Measurements from ENCODE around the gene MYEOV.

Gene MYEOV

DNA sequence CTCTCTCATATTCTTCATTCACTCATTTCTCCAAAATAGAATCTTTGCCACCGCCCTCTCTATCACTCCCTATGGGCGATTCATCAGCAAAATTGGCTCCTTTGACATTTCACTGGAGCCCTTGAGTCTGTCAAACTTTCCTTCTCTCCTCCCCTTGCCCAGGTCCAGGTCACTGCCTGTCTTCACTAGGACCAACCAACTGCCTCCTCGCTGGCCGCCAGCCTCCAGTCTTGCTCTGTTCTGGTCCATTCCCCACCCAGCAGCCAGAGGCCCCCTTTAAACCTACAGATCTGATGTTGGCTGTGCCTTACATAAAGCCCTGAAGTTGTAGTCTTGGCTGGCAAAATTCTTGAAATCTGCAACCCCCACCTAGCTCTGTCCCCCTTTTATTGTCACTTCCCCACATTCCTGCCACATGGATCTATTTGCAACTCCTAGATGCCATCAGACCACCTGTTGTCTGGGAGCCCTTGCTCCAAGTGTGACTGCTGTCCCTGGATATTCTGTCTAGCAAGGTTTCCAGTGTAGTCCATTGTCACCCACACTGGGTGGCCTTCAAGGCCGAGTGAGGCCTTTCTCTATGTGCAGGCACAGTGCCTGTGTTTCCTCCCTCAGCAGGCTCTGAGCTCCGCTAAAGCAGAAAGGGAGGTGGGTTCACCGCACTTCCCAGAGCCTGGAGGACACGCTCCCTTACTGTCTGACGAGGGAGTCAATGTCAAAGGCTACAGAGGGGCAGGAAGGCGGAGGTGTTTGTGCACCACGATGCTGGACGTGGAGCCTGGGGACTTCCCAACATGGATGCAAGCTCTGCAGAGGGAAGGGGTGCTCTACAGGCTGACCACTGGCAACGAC lies 25.5 kb downstream of the MYEOV start:
- DNase-seq = no peak

DNA sequence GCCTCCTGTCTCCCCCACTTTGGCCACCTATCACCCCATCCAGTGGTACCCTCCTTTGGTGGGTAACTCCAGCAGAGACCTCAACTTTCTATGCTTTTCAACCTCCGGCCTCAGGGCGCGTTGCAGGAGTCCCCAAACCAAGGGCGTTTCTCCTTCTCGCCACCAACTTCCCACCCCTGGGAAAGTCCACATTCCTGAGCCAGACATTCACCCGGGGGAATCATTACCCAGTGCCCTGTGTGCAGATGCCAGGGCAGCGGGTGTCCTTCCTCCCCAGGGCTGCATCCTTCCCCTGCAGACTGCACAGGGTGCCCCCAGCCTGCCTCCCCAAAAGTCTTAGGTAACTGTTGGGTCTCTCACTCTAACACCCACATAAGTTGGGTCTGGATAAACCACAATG lies 26.4 kb downstream of the MYEOV start:
- no peak for DNase-seq

DNA sequence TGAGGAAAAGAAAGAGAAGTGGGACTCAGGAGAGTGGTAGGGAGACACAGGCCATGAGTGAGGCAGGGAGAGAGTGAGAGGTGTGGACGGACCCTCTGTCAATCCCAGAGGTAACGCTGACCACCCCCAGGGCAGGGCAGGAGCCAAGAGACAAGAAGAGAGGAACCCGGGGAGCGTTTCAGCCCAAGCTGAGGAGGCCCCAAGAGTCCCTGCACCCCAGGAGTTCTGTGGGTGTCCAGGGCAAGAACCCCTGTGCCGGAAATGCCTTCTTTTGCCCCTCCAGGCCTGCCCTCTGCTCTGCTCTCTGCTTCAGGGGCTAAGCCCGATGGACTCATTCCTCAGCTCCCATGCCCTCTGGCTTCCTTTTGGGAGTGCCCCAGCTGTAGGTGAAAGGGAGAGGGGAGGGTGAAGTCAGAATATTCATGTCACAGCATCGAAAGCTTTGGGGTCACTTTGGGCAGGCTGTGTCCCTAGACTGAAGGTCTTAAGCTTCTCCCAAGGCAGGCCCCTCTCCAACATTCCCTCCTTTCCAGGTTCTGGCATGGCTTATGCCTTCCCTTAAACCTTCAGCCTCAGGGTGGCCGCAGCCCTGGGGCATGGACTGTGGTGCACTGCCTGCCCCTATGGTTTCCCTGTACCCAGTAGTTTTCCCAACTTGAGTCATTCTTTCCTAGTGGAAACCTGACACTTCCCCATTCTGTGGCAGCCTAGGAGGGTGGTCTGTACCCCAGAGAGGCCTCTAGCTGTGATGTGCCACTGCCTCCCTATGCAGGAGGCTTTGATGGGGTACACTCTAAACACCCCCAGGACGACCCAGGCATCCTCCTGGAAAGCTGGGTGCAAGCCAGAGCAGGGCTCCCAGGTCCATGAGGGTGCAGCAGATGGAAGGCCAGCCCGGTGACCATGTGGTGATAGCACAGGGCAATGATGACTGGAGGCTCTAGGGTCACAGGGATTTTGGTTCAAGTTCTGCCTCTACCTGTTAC lies 27.1 kb downstream of the MYEOV start:
- DNase-seq = no peak

GRCh38 chr11:69321877-69322361 lies 28.0 kb downstream of the MYEOV start:
- no peak for DNase-seq

DNA sequence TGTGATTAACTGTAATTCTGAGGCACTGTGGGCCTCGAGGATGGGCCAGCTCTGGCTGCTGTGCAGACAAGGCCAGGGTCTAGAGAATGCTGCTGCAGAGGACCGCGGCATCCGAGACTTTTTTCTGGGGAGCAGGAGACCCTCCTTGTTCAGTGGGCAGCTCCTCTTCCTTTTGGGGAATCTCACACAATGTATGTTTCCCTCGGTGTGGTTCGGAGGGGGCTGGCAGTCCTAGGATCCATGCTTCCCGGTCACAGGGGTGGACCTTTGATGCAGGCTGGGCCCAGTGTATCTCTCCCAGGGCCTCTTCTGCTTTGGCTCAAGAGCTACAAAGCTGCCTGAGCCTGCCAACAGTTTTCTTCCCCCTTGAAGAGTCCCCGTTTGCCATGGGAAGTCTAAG lies 31.5 kb downstream of the MYEOV start:
- no peak for DNase-seq

GRCh38 chr11:69326622-69327219 lies 32.8 kb downstream of the MYEOV start:
- no peak for DNase-seq

DNA sequence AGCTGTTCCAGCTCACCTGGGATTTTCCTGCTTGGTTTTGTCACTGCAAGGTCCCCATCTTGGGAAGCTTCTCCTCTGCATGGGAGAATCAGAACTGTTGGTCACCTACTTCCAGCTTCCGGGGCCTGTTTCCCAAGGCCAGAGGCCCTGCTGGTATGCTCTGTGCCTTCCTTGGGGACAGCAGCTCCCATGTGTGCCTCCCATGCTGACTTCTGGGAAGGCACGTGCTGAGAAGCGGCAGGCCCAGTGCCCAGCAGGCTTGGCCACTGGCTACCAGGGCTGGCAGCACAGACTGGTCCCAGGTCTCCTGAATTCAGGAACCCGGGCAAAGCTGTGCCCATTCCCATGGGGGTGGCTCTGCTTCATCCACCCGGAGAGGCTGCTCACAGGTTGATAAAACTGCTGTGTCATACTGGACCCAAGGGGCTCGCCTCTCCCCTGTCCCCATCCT lies 33.8 kb downstream of the MYEOV start:
- no peak for DNase-seq

DNA sequence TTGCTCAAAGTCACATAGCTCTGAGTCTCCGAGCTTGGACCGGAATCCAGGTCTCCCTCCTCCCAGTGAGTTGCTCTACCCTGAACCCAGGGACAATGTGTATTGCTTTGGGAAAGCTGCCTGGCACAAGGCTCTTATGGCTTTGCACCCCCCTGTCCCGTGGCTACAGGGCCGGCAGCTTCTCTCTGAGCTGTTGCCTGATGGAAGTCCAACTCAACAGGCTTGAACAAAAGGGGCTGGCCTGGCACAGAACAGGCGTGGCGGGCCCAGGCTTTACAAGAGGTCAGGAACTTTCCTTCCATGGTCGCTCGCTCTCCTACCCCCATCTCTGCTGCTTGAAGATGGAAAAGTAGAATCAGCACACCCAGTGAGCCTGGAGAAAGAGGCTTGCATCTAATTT lies 34.3 kb downstream of the MYEOV start:
- DNase-seq = no peak

GRCh38 chr11:69329581-69329980 lies 35.6 kb downstream of the MYEOV start:
- DNase-seq = no peak

DNA sequence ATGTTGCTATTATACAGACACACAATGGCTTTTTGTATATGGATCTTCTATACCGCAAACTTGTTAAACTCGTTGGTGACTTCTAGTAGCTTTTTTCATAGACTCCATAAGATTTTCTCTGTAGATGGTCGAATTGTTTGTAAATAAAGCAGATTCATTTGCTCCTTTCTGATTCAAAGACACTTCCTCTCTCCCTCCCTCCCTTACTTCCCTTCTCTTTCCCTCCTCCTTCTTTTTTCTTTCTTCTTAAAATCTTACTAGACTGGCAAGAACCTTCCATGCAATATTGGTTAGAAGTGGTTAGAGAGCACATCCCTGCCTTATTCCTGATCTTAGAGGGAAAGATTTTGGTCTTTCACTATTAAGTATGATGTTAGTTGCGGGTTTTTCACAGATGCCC lies 36.4 kb downstream of the MYEOV start:
- no peak for DNase-seq

- no peak for DNase-seq
Observed at GRCh38 chr11:69333149-69333710, 39.3 kb downstream of the MYEOV start.

GRCh38 chr11:69333879-69334278 lies 39.9 kb downstream of the MYEOV start:
- DNase-seq = no peak

DNA sequence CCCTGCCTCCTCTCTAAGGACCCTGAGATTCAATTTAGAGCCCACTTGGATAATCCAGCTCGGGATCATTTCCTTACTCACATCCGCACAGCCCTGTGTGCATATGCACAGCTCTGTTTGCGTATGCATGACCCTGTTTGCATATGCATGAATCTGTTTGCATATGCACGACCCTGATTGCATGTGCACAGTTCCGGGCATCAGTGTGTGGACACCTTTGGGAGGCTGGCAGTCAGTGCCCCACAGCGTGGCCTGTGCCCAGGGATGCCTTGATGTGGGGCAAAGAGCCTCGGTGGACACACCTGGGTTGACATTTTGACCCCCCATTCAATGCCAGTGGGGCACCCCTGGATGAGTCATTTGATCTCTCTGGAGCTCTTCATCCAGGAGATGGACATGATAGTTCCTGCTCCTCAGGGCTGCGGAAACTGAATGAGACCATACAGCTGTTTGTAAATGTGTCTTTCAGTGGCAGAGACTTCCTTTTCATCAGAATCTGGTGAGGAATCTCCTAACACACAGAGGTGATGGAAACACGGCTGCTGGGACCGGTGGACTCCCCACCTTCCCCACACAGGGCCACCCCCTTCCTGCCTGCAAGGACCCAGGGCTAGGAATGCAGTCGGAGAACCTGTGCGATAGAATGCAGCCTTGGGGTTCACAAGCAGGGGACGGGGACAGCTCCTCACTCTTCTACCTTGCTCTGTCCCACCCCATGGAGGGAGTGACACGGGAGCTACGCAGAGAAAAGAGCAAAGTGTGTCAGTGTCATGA lies 41.2 kb downstream of the MYEOV start:
- no peak for DNase-seq

GRCh38 chr11:69335781-69336405 lies 41.9 kb downstream of the MYEOV start:
- DNase-seq = no peak

DNA sequence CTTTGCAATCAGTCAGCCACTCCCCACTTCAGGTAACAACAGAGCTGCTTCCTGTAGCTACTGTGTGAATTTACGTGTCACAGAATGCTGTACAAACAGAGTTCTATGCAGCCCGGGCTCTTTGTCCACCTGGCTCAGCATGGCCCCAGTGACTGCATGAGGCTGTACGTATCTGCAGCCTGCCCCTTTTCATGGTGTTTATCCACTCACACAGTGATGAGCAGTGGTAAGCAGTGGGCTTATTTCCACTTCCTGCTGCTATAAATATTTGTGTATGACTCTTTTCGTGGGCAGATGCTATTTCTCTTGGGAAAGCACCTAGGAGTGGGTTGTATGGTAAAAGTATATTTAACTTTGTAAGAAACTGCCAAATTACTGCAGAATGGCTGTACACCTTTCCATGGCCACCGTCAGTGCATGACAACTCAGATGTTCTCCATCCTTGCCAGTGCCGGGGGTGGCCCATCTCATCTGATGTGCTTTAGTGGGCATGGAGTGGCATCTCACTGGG lies 43.3 kb downstream of the MYEOV start:
- DNase-seq = no peak

DNA sequence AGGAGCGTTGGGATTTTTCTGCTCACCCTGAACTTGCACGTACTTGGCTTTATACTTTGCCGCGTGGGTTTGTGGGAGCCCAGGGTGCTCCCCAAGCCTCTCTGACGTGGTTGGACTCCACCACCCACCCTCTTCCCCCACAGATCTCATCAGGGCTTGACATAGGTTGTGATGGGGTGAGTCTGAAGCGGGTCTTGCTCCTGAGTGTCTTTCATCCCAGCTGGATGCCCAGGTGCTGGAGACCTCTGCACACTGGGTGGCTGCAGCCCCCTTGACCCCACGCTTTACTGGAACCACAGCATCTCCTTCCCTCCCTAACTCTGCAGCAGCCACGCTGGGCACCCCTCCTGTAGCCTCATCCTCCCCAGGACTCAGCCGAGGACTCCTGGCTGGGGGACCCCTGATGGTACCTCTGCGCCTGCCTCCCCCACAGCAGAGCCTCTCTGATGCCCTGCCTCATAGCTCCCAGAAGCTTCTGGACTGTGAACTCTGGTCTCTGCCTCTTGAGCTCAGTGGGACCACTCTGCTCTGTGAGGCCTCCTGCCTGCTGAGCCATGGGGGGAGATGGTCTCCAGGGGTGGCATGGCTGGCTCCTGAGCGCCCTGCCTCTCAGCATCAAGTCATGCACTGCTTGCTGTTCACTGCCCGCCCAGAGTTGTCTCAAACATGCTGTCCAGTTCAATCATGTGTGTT lies 45.2 kb downstream of the MYEOV start:
- no peak for DNase-seq

DNA sequence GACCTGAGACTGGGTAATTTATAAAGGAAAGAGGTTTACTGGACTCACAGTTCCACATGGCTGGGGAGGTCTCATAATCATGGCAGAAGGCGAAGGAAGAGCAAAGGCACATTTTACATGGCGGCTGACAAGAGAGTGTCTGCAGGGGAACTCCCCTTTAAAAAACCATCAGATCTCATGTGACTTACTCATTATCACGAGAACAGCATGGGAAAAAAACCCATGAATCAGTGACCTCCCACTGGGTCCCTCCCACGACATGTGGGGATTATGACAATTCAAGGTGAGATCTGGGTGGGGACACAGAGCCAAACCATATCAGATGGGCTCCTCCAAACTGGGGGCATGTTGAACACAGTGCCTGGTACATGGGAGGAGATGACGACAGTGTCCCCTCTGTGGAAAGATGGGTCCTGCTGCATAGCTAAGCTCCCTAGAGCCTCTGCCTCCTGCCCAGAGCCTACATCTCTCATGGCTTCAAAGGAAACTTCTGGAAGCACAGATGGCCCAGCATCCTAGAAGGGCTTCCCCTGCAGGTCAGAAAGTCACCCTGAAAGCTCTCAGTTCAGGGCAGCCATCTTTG lies 46.1 kb downstream of the MYEOV start:
- DNase-seq = no peak

DNA sequence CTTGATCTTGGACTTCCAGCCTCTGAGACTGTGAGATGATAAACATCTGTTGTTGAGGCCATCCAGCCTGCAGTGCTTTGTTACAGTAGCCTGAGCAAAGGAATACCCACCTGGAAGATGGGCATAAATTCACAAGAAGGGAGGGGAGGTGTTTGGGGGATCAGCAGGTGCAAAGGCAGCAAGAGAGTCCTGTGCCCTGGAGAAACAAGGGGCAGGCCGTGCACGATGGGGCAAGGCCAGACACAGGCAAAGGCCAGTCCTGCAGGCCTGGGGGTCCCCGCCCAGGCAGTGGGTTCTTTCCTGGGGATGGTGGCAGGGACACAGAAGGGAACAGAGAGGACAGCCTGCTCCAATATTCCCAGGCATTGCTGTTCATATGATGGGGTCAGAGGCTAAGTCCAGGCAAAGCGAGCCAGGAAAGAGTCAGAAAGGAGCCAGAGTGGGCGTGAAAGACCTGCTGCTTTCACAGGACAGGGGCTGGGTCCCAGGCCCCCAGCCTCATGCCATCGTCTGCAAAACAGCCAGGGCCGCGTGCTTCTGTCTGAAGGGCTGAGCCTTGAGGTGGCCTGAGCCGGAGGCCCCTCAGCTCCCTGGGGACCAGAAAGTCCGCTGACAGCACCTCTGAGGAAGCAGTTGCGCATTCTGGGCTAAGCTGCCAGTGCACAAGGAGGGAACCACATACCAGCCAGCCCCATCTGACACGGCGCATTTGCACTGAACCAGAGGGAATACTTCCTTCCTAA lies 48.8 kb downstream of the MYEOV start:
- no peak for DNase-seq

Data from NCI-H1694 treated with DMSO at 0.1 percent for 48 hours (cell line).